HG03060 (cell line): ENCODE results near the gene WDR33.
"Not testable (repeated sequence)": the region's sequence is repeated elsewhere in the genome, so short reads cannot be mapped to it uniquely, and the experiment has no call there.

Source experiments
- ATAC-seq: cut with Tn5 transposase; IDR thresholded peaks from one replicate; pipeline ENCODE4 v1.9.1; 2021; ENCODE audit warnings: low read depth, moderate number of reproducible peaks; ENCODE audit not compliant: unreplicated experiment

WDR33 gene

GRCh38 chr2:127811397-127812321 is 688 bp upstream of the WDR33 start:
- ATAC-seq: no peak

- ATAC-seq: no peak
Measured at GRCh38 chr2:127810156-127810618, 784 bp downstream of the WDR33 start.

GRCh38 chr2:127807678-127808353 is 3.2 kb downstream of the WDR33 start:
- ATAC-seq: no peak

- not testable (repeated sequence) for ATAC-seq
Measured at GRCh38 chr2:127806860-127807259, 4.1 kb downstream of the WDR33 start.

GRCh38 chr2:127805491-127805890 is 5.5 kb downstream of the WDR33 start:
- ATAC-seq: no peak

- ATAC-seq: no peak
Measured at GRCh38 chr2:127799926-127800325, 11.0 kb downstream of the WDR33 start.

GRCh38 chr2:127796389-127796788 is 14.6 kb downstream of the WDR33 start:
- no peak for ATAC-seq

- not testable (repeated sequence) for ATAC-seq
Measured at GRCh38 chr2:127794901-127795300, 16.1 kb downstream of the WDR33 start.

- no peak for ATAC-seq
Measured at GRCh38 chr2:127792805-127793204, 18.2 kb downstream of the WDR33 start.

- no peak for ATAC-seq
Measured at GRCh38 chr2:127790694-127791529, 20.1 kb downstream of the WDR33 start.

- ATAC-seq: no peak
Measured at GRCh38 chr2:127786048-127786809, 24.7 kb downstream of the WDR33 start.

- no peak for ATAC-seq
Measured at GRCh38 chr2:127784965-127785518, 25.9 kb downstream of the WDR33 start.

GRCh38 chr2:127783101-127783500 is 27.9 kb downstream of the WDR33 start:
- ATAC-seq: no peak

- no peak for ATAC-seq
Measured at GRCh38 chr2:127778850-127779249, 32.1 kb downstream of the WDR33 start.

GRCh38 chr2:127778447-127778846 is 32.5 kb downstream of the WDR33 start:
- ATAC-seq: no peak

GRCh38 chr2:127776122-127776780 is 34.7 kb downstream of the WDR33 start:
- ATAC-seq: no peak

- ATAC-seq: no peak
Measured at GRCh38 chr2:127771756-127772155, 39.2 kb downstream of the WDR33 start.

GRCh38 chr2:127770973-127771735 is 39.8 kb downstream of the WDR33 start:
- no peak for ATAC-seq
